ENCODE results near the gene FAF1.
"Not testable (repeated sequence)": the region's sequence is repeated elsewhere in the genome, so short reads cannot be mapped to it uniquely, and the experiment has no call there.

FAF1 gene

DNA sequence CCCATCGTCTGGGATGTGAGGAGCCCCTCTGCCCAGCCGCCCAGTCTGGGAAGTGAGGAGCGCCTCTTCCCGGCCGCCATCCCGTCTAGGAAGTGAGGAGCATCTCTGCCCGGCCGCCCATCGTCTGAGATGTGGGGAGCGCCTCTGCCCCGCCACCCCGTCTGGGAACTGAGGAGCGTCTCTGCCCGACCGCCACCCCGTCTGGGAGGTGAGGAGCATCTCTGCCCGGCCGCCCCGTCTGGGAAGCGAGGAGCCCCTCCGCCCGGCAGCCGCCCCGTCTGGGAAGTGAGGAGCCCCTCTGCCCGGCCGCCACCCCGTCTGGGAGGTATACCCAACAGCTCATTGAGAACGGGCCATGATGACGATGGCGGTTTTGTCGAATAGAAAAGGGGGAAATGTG is 7.5 kb downstream of the FAF1 start:
- DNase-seq, result not testable (repeated sequence)

DNA sequence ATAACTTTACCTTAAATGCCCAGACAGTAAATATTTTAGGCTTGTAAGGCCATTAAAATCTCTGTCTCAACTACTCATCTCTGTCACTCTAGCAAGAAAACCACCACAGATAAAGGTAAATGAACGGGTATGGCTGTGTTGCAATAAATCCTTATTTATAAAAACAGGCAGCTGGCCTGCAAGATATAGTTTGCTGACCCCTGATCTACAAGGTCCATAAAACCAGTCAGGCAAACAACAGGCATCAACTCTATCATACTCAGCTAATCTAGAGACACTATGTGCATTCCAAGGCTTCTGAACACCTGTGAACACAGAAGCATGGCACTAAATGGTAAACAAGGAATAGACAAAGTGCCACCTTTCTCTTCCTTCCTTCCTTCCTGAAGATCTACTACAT is 9.7 kb downstream of the FAF1 start:
- no peak for DNase-seq

DNA sequence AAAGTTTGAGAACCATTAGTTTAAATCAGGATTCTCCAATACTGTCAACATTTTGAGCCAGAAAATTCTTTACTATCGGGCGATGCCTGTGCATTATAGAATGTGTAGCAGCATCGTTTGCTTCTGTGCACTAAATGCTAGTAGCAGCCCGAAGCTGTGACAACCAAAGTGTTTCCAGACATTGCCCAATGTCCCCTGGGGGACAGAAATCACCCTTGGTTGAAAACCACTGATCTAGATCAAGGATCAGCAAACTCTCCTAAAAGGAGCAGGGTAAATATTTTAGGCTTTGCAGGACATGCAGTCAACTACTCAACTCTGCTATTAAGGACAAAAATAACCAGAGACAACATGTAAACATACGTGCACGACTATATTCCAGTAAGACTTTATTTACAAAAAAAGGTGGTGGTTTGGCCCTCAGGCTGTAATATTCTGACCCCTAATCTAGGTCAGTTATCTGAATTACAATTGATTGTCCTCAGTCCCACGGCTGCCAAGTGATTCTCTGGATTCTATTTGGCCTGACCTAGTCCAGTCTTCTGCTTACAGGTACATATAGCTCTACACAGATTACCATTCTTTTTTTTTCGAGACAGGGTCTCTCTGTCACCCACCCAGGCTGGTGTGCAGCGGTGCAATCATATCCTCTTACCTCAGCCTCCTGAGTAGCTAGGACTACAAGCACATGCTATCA is 10.6 kb downstream of the FAF1 start:
- no peak for DNase-seq

DNA sequence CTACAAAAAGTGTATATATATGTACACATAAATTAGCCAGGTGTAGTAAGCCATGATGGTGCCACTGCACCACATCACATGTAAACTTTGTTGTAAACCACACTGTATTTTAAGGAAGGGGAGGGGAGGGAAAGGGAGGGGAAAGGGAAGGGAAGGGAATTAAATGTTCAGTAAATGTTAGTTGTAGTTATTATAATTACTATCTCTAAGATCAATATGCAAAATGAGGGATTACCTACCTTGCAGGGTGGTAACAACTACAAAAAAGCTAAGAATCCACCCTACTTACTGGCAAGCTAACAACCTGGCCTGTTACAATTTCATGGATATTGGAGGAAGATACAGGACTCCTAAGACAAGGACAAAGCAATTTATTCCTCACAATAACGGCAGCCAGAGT is 17.7 kb downstream of the FAF1 start:
- DNase-seq, result no peak

DNA sequence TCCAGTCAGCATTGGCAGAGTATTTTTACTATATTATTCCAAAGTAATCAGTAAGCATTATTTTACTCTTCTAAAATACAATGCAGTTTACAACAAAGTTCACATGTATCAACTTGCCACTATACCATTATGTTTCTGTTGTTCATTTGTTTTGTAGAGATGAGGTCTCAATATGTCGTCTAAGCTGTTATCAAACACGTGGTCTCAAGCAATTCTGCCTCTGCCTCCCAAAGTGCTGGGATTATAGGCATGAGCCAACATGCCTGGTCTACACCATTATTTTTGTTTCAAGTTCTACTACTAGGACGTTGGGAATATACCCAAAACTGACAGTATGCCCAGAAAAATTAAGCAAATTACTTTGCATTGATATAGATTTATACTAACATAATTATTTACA is 19.8 kb downstream of the FAF1 start:
- no peak for DNase-seq

DNA sequence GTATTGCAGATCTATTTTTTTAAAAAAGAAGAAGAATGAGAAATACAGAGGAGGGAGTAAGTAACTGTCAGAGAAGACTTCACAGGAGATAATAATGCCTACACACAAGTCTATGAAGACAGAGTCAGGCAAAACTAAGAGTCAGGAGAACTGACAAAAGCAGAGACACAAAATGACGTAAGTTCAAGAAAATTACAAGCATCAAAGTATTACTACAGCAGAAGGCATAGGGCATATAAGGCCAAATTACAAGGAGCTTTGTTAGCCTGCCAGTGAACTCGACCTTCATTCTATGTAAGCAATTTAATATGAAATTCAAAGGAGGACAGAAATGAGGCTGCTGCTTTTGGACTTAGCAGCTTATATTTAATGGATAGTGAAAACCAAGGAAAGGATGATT is 23.7 kb downstream of the FAF1 start:
- DNase-seq, result no peak

DNA sequence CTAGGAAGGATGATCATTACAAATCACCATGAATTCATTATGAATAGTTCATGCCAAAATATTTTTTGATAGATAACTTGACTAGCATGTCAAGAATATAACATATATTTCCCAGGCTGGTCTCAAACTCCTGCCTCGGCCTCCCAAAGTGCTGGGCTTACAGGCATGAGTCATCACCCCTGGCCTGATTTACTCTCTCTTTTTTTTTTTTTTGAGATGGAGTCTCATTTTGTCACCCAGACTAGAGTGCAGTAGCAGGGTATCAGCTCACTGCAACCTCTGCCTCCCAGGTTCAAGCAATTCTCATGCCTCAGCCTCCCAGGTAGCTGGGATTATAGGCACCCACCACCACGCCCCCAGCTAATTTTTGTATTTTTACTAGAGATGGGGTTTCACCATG is 24.8 kb downstream of the FAF1 start:
- not testable (repeated sequence) for DNase-seq

DNA sequence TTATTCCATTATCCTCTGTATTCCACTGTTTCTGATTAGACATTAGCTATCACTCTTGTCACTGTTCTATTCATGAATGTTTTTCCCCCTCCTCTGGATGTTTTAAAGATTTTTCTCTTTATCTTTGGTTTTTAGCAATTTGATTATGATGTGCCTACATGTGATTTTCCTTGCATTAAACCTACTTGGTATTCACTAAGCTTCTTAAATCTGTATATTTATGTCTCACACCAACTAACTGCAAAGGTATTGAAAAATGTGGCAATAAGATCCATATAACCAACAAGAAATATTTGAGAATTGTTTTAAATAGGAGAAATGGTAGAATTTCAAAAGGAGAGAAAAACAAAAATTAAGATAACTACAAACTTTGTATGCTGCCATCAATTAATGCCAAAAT is 25.2 kb downstream of the FAF1 start:
- no peak for DNase-seq

DNA sequence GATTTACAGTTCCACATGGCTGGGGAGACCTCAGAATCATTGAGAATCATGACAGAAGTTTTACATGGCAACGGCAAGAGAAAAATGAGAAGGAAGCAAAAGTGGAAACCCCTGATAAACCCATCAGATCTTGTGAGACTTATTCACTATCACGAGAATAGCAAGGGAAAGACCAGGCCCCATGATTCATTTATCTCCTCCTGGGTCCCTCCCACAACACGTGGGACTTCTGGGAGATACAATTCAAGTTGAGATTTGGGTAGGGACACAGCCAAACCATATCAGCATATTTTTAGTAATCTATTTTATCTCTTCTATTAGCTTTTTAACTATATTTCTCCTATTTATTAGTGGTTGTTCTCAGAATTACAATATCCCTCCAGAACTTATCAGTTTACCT is 26.3 kb downstream of the FAF1 start:
- not testable (repeated sequence) for DNase-seq

DNA sequence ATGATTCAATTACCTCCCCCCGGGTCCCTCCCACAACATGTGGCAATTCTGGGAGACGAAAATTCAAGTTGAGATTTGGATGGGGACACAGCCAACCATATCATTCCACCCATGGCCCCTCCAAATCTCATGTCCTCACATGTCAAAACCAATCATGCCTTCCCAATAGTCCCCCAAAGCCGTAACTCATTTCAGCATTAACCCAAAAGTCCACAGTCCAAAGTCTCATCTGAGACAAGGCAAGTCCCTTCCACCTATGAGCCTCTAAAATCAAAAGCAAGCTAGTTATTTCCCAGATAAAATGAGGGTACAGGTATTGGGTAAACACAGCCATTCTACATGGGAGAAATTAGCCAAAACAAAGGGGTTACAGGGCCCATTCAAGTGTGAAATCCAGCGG is 28.0 kb downstream of the FAF1 start:
- not testable (repeated sequence) for DNase-seq

DNA sequence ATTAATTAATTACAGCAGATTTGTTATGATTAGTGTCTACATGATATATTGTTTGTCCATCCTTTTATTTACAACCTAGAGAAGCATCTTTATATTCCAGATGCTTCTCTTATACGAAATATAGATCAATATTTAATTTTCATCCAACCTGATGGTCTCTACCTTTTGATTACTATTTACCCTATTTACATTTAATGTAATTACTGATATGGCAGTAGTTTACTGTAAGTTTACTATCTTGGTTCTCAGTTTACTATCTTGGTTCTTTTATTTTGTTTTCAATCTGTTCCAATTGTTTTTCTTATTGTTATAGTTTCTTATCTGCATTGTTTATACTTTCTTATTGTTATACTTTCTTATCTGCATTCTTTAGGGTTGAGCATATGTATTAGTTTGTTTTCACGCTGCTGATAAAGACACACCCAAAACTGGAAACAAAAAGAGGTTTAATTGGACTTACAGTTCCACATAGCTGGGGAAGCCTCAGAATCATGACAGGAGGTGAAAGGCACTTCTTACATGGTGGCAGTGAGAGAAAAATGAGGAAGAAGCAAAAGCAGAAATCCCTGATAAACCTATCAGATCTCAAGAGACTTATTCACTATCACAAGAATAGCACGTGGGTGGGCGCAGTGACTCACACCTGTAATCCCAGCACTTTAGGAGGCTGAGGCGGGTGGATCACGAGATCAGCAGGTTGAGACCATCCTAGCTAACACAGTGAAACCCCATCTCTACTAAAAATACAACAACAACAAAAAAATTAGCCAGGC is 28.9 kb downstream of the FAF1 start:
- DNase-seq, result no peak

DNA sequence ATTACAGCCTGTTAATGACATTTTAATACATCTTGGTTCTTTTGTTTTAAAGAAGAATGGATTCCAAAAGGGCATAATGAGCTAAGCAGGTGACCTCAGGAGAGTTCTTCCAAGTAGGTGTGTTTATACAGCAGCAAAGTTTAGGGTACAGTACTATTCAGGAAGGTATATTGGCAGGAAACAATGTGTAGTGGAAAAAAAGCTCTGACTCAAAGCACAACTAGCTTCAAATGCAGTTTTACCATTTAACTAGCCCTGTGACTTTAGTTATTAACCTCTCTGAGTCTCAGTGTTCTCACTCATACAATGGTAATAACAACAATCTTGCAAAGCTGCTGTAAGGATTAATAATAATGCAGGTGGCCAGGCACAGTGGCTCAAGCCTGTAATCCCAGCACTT is 29.9 kb downstream of the FAF1 start:
- DNase-seq, result peak; percentile 50

DNA sequence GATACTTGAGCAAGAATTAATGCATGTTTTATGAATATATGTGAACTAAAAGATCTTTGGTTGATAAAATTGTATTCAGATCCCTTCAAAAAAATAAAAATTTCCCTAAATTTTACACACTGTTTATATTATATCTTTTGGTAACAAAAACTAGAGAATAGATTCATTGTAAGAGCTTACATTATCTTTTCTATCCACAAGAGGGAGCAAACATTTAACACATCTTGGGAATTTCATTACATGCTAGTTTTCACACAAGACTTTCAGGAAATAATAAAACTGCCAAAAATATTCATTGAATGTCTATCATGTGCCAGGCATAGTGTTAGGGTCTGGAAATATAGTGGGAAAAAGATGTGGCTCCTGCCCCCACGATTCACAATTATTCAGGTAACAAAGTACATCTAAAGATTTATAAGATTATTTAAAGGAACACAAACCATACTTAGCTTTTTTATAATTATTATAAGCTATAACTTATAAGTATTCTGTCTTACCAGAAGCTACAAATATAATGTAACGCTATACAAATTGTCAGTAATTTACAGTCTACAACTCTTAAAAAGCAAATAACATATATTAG is 30.6 kb downstream of the FAF1 start:
- no peak for DNase-seq

DNA sequence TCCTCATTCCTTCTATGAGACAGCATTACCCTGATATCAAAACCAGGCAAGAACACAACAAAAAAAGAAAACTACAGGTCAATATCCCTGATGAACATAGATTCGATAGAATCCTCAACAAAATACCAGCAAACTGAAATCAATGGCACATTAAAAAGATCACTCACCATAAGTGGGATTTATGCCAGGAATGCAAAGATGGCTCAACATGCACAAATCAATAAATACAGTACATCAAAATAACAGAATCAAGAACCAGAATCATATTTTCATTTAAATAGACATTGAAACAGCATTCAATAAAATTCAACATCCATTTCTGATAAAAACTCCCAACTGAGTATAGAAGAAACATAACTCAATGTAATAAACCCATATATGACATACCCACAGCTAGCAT is 36.5 kb downstream of the FAF1 start:
- DNase-seq, result no peak

DNA sequence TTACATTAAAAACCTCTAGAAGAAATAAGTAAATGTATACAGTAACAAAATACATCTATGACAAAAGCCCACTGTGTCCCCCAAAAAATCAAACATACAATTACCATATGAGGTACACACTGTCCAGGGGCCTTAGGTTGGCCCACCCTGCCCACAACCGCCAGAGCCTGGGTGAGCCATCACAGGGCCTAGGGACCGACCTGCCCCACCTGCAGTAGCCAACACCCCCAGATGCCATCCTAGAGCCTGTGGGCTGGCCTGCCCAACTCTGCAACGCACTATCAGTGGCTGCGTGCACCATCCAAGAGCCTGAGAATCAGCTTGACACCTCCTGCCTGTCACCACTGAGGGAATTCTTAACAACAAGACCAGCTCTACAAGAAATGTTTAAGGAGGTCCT is 39.0 kb downstream of the FAF1 start:
- no peak for DNase-seq

DNA sequence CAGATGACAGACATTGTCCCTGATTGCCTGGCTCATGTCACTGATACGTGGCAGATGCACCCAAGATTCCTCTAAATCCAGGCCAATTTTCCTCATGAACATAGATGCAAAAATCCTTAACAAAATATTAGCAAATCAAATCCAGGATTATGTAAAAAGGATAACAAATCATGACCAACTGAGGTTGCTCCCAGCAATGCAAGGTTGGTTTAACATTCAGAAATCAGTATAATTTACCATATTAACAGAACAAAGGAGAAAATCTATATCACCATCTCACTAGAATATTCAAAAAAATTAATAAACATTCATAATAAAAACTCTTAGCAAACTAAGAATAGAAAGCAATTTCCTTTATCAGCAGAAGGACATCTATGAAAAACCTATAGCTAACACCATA is 39.7 kb downstream of the FAF1 start:
- DNase-seq, result no peak

DNA sequence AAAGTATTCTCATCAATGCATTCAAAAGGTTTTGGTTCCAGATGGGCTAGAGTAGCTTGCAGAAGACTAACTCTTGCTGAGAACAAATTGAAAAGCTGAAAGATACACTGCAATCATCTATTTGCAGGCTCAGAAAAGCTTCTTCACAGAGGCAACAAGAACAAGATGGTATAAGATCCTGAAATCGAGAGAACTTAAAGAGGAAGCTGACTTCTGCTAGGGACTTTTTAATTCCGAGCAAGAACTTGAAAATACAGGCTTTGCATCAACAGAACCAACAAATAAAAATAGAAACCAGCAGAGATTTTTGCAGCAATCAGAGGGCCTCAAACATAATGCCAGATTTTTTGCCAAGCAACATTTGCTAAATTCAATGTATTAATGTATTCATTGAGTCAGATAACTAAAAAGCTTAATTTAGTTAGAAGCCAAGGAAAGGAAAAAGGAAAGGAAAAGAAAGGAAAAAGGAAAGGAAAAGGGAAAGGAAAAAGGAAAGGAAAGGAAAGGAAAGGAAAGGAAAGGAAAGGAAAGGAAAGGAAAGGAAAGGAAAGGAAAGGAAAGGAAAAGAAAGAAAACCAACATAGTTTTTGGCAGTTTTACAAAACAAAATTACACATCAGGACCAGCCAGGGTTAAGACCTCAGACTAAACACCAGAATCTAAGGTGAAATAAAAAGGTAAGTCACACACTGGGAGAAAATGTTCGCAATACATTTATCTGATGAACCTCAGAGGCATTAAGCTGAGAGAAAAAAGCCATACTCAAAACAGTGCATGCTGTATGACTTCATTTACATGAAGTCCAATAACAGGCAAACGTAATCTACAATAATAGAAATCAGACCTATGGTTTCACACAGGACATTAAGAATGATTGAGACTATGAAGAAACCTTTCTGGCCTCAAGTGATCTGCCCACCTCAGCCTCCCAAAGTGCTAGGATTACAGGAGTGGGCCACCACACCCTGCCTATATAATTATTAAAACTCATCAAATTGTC is 42.6 kb downstream of the FAF1 start:
- DNase-seq, result no peak

DNA sequence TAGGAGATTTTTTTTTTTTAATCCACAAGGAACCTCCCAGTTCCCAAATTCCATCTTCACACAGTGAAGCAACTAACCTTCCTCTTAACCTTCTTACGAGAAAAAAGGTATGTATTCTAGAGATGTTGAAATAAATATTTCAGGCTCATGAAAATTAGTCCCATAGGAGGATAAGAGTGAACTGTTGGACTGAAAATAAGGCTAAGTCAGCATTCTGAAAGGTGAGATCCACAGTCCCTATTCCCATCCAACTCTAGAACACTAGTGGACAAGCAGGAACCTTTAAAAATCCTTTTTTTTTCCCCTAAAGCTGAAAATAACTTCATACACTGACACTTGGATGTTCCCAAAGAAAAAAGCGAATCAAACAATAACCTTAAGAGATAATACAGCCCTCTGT is 44.4 kb downstream of the FAF1 start:
- no peak for DNase-seq

DNA sequence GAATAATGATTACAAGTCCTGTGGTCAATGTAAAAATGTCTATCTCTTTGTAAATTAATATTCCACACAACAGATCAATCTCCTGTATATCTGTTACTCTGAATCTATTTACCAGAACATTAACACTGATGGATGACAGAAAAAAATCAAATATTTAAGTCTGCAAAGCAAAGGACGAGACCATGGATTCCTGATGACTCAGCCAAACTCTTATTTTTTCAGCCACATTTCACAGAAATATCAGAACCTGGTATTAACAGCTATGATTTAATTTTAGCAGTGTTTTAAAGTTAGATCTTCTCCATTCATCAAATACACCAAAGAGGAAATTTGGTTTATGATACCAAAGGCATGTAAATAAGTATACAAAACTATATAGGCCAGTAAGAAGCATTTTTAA is 46.1 kb downstream of the FAF1 start:
- no peak for DNase-seq

DNA sequence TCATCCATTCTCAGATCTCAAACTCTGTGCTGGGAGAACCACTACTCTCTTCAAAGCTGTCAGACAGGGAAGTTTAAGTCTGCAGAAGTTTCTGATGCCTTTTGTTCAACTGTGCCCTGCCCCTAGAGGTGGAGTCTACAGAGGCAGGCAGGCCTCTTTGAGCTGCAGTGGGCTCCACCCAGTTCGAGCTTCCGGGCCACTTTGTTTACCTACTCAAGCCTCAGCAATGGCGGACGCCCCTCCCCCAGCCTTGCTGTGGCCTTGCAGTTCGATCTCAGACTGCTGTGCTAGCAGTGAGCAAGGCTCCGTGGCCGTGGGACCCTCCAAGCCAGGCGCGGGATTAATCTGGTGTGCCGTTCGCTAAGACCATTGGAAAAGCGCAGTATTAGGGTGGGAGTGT is 49.7 kb downstream of the FAF1 start:
- not testable (repeated sequence) for DNase-seq

DNA sequence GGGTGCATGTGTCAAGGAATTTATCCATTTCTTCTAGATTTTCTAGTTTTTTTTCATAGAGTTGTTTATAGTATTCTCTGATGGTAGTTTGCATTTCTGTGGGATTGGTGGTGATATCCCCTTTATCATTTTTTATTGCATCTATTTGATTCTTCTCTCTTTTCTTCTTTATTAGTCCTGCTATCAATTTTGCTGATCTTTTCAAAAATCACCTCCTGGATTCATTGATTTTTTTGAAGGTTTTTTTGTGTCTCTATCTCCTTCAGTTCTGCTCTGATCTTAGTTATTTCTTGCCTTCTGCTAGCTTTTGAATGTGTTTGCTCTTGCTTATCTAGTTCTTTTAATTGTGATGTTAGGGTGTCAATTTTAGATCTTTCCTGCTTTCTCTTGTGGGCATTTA is 52.5 kb downstream of the FAF1 start:
- not testable (repeated sequence) for DNase-seq

DNA sequence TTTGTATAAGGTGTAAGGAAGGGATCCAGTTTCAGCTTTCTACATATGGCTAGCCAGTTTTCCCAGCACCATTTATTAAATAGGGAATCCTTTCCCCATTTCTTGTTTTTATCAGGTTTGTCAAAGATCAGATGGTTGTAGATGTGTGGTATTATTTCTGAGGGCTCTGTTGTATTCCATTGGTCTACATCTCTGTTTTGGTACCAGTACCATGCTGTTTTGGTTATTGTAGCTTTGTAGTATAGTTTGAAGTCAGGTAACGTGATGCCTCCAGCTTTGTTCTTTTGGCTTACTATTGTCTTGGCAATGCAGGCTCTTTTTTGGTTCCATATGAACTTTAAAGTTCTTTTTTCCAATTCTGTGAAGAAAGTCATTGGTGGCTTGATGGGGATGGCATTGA is 54.0 kb downstream of the FAF1 start:
- not testable (repeated sequence) for DNase-seq

DNA sequence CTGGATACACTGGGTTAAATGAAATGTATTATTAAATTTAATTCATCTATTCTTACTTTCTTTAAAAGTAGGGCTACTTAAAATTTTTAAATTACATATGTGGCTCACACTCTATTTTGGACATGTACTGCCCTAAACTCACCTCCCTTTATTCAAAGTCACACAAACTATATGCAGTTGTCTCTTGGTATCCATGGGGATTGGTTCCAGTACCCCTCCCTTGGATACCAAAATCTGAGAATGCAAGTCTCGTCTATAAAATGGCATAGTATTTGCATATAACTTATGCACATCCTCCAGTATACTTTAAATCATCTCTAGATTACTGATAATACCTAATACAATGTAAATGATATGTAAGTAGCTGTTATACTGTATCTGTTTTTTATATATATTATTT is 57.6 kb downstream of the FAF1 start:
- no peak for DNase-seq

All from activated CD4-positive, alpha-beta T cell treated with anti-CD3 and anti-CD28 coated beads, Interleukin-2, Interleukin-6, amounts not matched to agents 100 ng/mL and 50 ng/mL, durations not matched to agents 16 hours and 8 hours (primary cell).